Glomerular endothelial cell (primary cell): Measurements from ENCODE around the gene SLC52A1. TPM values are rescaled to one million over a fixed set of nuclear protein-coding genes. Genes with fewer than 3 reads are reported as not detected.
"Not testable (repeated sequence)": the region's sequence is repeated elsewhere in the genome, so short reads cannot be mapped to it uniquely, and the experiment has no call there.

Experiments
- DNase-seq: peaks from one replicate; pipeline ENCODE4 v3.0.0-alpha.2; 2011; ENCODE audit warnings: low read depth, low spot score; ENCODE audit errors: extremely low read depth
- total RNA-seq: library from RNA; depleted of rRNA; stranded (reverse); fragments of >200 nt; gene quantifications from 2 replicates; pipeline ENCODE4 v1.2.3, GENCODE V29; 2015

SLC52A1 gene
- total RNA-seq, 1 donor from 2014 or later = not detected

GRCh38 chr17:5031365-5032082 is 3.7 kb downstream of the SLC52A1 start:
- peak; percentile 31 for DNase-seq

- not testable (repeated sequence) for DNase-seq
These were observed 5.1 kb downstream of the SLC52A1 start for GRCh38 chr17:5030168-5030567.

GRCh38 chr17:5027916-5028315 is 7.3 kb downstream of the SLC52A1 start:
- no peak for DNase-seq

GRCh38 chr17:5027299-5027698 is 7.9 kb downstream of the SLC52A1 start:
- no peak for DNase-seq

- no peak for DNase-seq
These were observed 10.6 kb downstream of the SLC52A1 start for GRCh38 chr17:5024604-5025003.

GRCh38 chr17:5023588-5024147 is 11.6 kb downstream of the SLC52A1 start:
- no peak for DNase-seq

- DNase-seq = no peak
These were observed 13.0 kb downstream of the SLC52A1 start for GRCh38 chr17:5022171-5022711.

- DNase-seq = no peak
These were observed 14.7 kb downstream of the SLC52A1 start for GRCh38 chr17:5020502-5021023.

GRCh38 chr17:5019475-5019956 is 15.7 kb downstream of the SLC52A1 start:
- DNase-seq = no peak

- DNase-seq = no peak
These were observed 20.9 kb downstream of the SLC52A1 start for GRCh38 chr17:5014357-5014756.

- DNase-seq = no peak
These were observed 23.3 kb downstream of the SLC52A1 start for GRCh38 chr17:5011928-5012327.

GRCh38 chr17:5003214-5003867 is 31.9 kb downstream of the SLC52A1 start:
- DNase-seq = no peak

- DNase-seq = no peak
These were observed 33.0 kb downstream of the SLC52A1 start for GRCh38 chr17:5002121-5002788.

GRCh38 chr17:5000237-5000639 is 35.0 kb downstream of the SLC52A1 start:
- no peak for DNase-seq

- no peak for DNase-seq
These were observed 35.7 kb downstream of the SLC52A1 start for GRCh38 chr17:4999430-5000093.

- DNase-seq = no peak
These were observed 36.3 kb downstream of the SLC52A1 start for GRCh38 chr17:4998732-4999429.

GRCh38 chr17:4998027-4998731 is 37.0 kb downstream of the SLC52A1 start:
- DNase-seq = no peak

GRCh38 chr17:4997302-4998026 is 37.8 kb downstream of the SLC52A1 start, which contains the start of the genes INCA1 and KIF1C:
Gene INCA1, minus strand, starts transcription at chr17:4997522. Its CDS starts 3,085 bp downstream, at chr17:4994437.
Gene KIF1C, plus strand, starts transcription at chr17:4997950. Its CDS starts 2,297 bp downstream, at chr17:5000247.
- DNase-seq = no peak
